Caco-2 (cell line): Measurements from ENCODE around the gene TBC1D12. TPM values are rescaled to one million over a fixed set of nuclear protein-coding genes. Genes with fewer than 3 reads are reported as not detected.
A peak's percentile ranks its signal among the peaks of the same experiment; 100 is the strongest.

Experiments
- BruUV-seq: library from RNA; stranded (reverse); fragments of 400-500 nt; replicated peaks from 2 replicates; lab custom pipeline; 2021; lab: Mats Ljungman, UMichigan
- CTCF ChIA-PET: fragments of 300-600 bp; sonication (Branson Sonifier 250); formaldehyde crosslinking; loops from one replicate; lab custom pipeline; 2022; ENCODE audit warnings: antibody characterized with exemption; lab: Charles Lee
- POLR2A ChIA-PET: fragments of 300-600 bp; sonication (Branson Sonifier 250); formaldehyde crosslinking; loops from one replicate; lab custom pipeline; 2022; ENCODE audit warnings: antibody characterized with exemption; lab: Charles Lee
- DNase-seq, 2 experiments: peaks; one replicate each; pipeline versions ENCODE4 v3.0.0 to v3.0.0-alpha.2; 2020 to 2022
- H3K27me3 ChIP-seq: replicated peaks from 2 replicates; pipeline ENCODE4 v1.6.0; 2011; ENCODE audit warnings: low read length; ENCODE audit not compliant: control insufficient read depth, insufficient read depth
- H3K36me3 ChIP-seq: 2 replicates; pipeline ENCODE4 v1.5.1; 2011; ENCODE audit warnings: low read length; ENCODE audit not compliant: control insufficient read depth, insufficient read depth
- H3K4me1 ChIP-seq: fragments of 250-450 bp; sonication (Bioruptor Pico); 2 replicates; pipeline ENCODE4 v1.5.1; 2020; ENCODE audit warnings: mild to moderate bottlenecking
- H3K4me3 ChIP-seq: 2 replicates; pipeline ENCODE4 v1.5.1; 2011; ENCODE audit warnings: low read depth, mild to moderate bottlenecking, control low read depth, low read length
- H3K9me3 ChIP-seq: fragments of 250-450 bp; sonication (Bioruptor Pico); 2 replicates; pipeline ENCODE4 v1.5.1; 2020; ENCODE audit warnings: mild to moderate bottlenecking, moderate library complexity
- H3K27ac Mint-ChIP-seq: one replicate; pipeline ENCODE4 v1.8.0; 2022; ENCODE audit warnings: mixed read lengths; ENCODE audit not compliant: unreplicated experiment
- H3K27me3 Mint-ChIP-seq: one replicate; pipeline ENCODE4 v1.8.0; 2022; ENCODE audit warnings: mixed read lengths; ENCODE audit not compliant: insufficient read depth, unreplicated experiment
- H3K36me3 Mint-ChIP-seq: one replicate; pipeline ENCODE4 v1.8.0; 2022; ENCODE audit warnings: mild to moderate bottlenecking, mixed read lengths; ENCODE audit not compliant: insufficient read depth, unreplicated experiment
- H3K4me1 Mint-ChIP-seq: one replicate; pipeline ENCODE4 v1.8.0; 2022; ENCODE audit warnings: low read depth, mixed read lengths; ENCODE audit not compliant: unreplicated experiment
- H3K4me3 Mint-ChIP-seq: one replicate; pipeline ENCODE4 v1.8.0; 2022; ENCODE audit warnings: mild to moderate bottlenecking, moderate library complexity, mixed read lengths; ENCODE audit not compliant: unreplicated experiment
- H3K9me3 Mint-ChIP-seq: one replicate; pipeline ENCODE4 v1.8.0; 2022; ENCODE audit warnings: mixed read lengths; ENCODE audit not compliant: unreplicated experiment
- CTCF ChIP-seq, 2 experiments: fragments of 200-600 bp in 1 of 2; IDR thresholded peaks; 1 replicate in 1 of 2; 2 replicates in 1 of 2; pipeline versions ENCODE4 v1.5.1 to v1.8.0; 2011 to 2022; ENCODE audit warnings: antibody characterized with exemption in 1 of 2, control low read depth in 1 of 2, inconsistent platforms in 1 of 2, low read depth in 1 of 2, low read length in 1 of 2, mild to moderate bottlenecking in 1 of 2, moderate library complexity in 1 of 2; ENCODE audit not compliant: insufficient read depth in 1 of 2, severe bottlenecking in 1 of 2, unreplicated experiment in 1 of 2
- intact Hi-C: fragments of 100-400 bp; cut with micrococcal nuclease; formaldehyde crosslinking; loops from one replicate; pipeline ENCODE4 v1.10.0; 2022; ENCODE audit not compliant: unreplicated experiment
- total RNA-seq: library from RNA; stranded (reverse); gene quantifications from 2 replicates; pipeline ENCODE4 v1.2.3, GENCODE V29; 2022

TBC1D12 gene
- total RNA-seq, 1 experiment from 2014 or later = 32.1 TPM

DNA sequence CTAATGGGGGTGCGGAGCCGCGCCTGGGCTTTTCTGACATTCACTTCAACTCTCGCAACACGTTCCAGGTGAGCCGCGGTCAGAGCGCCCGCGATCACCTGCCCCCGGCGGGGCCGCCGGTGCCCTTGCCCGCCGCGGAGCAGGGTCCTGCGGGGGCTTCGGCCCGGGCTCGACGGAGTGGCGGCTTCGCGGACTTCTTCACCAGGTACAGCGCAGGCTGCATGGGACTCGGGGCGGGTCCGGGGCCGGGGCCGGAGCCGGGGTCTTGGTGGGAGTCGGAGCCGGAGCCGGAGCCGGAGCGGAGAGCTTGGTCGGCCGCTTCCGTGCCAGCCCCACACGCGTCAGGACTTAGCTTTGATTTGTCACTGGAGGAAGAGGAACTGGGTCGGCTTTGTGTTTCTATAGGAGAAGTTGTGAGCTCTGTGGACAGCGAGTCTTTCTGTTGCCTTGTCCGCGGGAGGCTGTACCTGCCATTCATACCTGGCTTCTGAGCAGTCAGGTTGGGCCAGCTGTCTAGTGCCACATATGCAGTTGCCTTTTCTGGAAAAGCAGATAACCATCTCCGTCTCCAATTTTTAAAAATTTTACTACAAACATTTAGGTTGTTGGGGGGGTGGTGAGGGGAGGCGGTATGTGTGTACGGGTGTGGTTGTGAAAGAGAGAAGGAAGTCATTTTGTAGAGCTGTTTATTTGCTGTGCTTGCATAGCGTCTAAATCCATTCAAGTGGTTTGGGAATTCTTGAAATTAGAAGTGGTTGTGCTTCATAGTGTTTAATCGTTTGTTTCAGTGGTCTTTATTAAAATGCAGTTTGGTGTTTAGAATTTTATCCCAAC lies 1.3 kb downstream of the TBC1D12 start:
- Mint-ChIP-seq H3K9me3 (no peaks in the 10 kb centered on the region), H3K4me1 (peaks cover 25% of the 10 kb centered on the region), H3K27me3 (no peaks in the 10 kb centered on the region), H3K4me3 (peak overlapping the region; percentile 78), H3K27ac (peak overlapping the region; percentile 82), H3K36me3 (peaks cover 39% of the 10 kb centered on the region)
- DNase-seq = peak; percentile 73 to 76
- no peaks in the 10 kb centered on the region for H3K9me3 ChIP-seq
- H3K4me3 ChIP-seq = peak overlapping the region; percentile 97
- peaks cover 42% of the 10 kb centered on the region for H3K4me1 ChIP-seq
- H3K36me3 ChIP-seq = no peaks in the 10 kb centered on the region; the same call in 1 of the 2 replicates
- POLR2A ChIA-PET = interaction anchor here (0.8 to 1.4 kb wide), 6 partner anchors 21 to 53 kb away, joined by 3 to 6 read pairs (median 4); partner anchors contain the start of gene NOC3L
- no TSS peak for BruUV-seq
- no peaks in the 10 kb centered on the region for H3K27me3 ChIP-seq
- no peak for TF ChIP-seq CTCF (IDR thresholded peaks at IDR 0.05; ENCODE audit: insufficient read depth in 1 of 2, low read depth in 1 of 2, low read length in 1 of 2, severe bottlenecking in 1 of 2, unreplicated experiment in 1 of 2)
- intact Hi-C loops = loop anchor here (2.0 kb wide), 1 partner anchor 39 kb away; no protein-coding TSS in a partner anchor
- CTCF ChIA-PET = interaction anchor here (1.2 to 2.7 kb wide), 4 partner anchors 21 to 83 kb away, joined by 3 to 17 read pairs (median 10); no protein-coding TSS in a partner anchor

DNA sequence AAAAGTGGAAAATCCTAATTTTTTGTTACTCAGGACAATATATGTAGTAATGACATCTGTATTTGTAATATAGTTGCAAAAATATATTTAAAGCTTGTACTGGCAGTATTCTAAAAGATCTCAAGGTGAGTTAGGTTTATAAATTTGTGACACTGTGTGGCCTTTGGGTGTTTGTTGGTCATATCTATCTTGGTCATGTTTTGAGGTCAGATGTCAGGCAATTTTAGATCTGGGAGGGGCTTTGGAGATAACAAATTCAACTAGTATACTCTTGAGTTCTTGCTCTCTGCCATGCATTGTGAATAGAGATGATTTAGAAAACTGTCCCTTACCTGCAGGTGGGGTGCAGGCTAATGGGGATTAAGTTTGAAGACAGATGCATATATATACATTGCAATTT lies 3.1 kb downstream of the TBC1D12 start:
- Mint-ChIP-seq H3K36me3 (peaks cover 39% of the 10 kb centered on the region), H3K4me3 (peak overlapping the region; percentile 78), H3K4me1 (peaks cover 29% of the 10 kb centered on the region), H3K27me3 (no peaks in the 10 kb centered on the region), H3K9me3 (no peaks in the 10 kb centered on the region), H3K27ac (peak overlapping the region; percentile 82)
- ChIA-PET POLR2A (no interaction called here), CTCF (no interaction called here)
- Histone ChIP-seq H3K36me3 (no peaks in the 10 kb centered on the region; the same call in 1 of the 2 replicates), H3K9me3 (no peaks in the 10 kb centered on the region), H3K27me3 (no peaks in the 10 kb centered on the region), H3K4me1 (peaks cover 48% of the 10 kb centered on the region), H3K4me3 (no peak overlapping the region)
- BruUV-seq = TSS peak; percentile 18
- DNase-seq = no peak
- intact Hi-C loops = no loop called here
- no peak for TF ChIP-seq CTCF (IDR thresholded peaks at IDR 0.05; ENCODE audit: insufficient read depth in 1 of 2, low read depth in 1 of 2, low read length in 1 of 2, severe bottlenecking in 1 of 2, unreplicated experiment in 1 of 2)

DNA sequence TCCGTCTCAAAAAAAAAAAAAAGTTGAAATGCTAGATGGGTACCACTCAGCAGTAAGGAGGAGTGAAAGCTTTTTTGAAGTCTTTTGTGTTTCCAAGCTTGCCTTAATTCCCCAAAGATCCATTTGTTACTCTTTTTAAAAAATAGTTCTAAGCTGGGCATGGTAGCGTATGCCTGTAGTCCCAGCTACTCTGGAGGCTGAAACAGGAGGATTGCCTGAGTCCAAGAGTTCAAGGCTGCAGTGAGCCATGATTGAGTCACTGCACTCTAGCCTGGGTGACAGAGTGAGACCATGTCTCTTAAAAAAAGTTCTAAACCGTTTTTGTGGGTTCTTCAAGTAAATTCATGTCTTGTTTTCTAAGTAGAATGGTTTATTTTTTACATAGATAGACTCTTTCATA lies 5.3 kb downstream of the TBC1D12 start:
- BruUV-seq = no TSS peak
- ChIA-PET POLR2A (no interaction called here), CTCF (interaction anchor here (0.9 to 3.9 kb wide), 2 partner anchors 25 to 36 kb away, joined by 4 to 15 read pairs; no protein-coding TSS in a partner anchor)
- H3K27me3 Mint-ChIP-seq = no peaks in the 10 kb centered on the region
- no peak for TF ChIP-seq CTCF (IDR thresholded peaks at IDR 0.05; ENCODE audit: insufficient read depth in 1 of 2, low read depth in 1 of 2, low read length in 1 of 2, severe bottlenecking in 1 of 2, unreplicated experiment in 1 of 2)
- H3K4me3 ChIP-seq = no peak overlapping the region
- no peak for DNase-seq
- H3K4me3 Mint-ChIP-seq = no peak overlapping the region
- H3K9me3 Mint-ChIP-seq = no peaks in the 10 kb centered on the region
- H3K36me3 Mint-ChIP-seq = peaks cover 27% of the 10 kb centered on the region
- H3K36me3 ChIP-seq = no peaks in the 10 kb centered on the region; the same call in 1 of the 2 replicates
- no peaks in the 10 kb centered on the region for H3K9me3 ChIP-seq
- peaks cover 69% of the 10 kb centered on the region for H3K4me1 ChIP-seq
- H3K4me1 Mint-ChIP-seq = peaks cover 25% of the 10 kb centered on the region
- H3K27ac Mint-ChIP-seq = peak overlapping the region; percentile 7
- intact Hi-C loops = no loop called here
- H3K27me3 ChIP-seq = no peaks in the 10 kb centered on the region
